Ishikawa (cell line): ENCODE data around the gene TCF21.

Source experiments
- CEBPB ChIP-seq: IDR thresholded peaks from 2 replicates; pipeline ENCODE4 v1.6.1; 2012
- CREB1 ChIP-seq: IDR thresholded peaks from 2 replicates; pipeline ENCODE4 v1.6.1; 2012; ENCODE audit warnings: low read depth
- EGR1 ChIP-seq: IDR thresholded peaks from 2 replicates; pipeline ENCODE4 v1.6.1; 2012
- EP300 ChIP-seq: IDR thresholded peaks from 2 replicates; pipeline ENCODE4 v1.6.1; 2012; ENCODE audit warnings: borderline replicate concordance
- FOXM1 ChIP-seq: IDR thresholded peaks from 2 replicates; pipeline ENCODE4 v1.6.1; 2012; ENCODE audit warnings: low read depth, borderline replicate concordance
- NFIC ChIP-seq: IDR thresholded peaks from 2 replicates; pipeline ENCODE4 v1.6.1; 2012
- RAD21 ChIP-seq: IDR thresholded peaks from 2 replicates; pipeline ENCODE4 v1.6.1; 2012; ENCODE audit warnings: low read depth
- TAF1 ChIP-seq: IDR thresholded peaks from 2 replicates; pipeline ENCODE4 v1.6.1; 2012; ENCODE audit warnings: low read depth, mild to moderate bottlenecking
- TCF12 ChIP-seq: IDR thresholded peaks from 2 replicates; pipeline ENCODE4 v1.6.1; 2012; ENCODE audit warnings: low read depth
- TEAD4 ChIP-seq: IDR thresholded peaks from 2 replicates; pipeline ENCODE4 v1.6.1; 2012
- YY1 ChIP-seq: IDR thresholded peaks from 2 replicates; pipeline ENCODE4 v1.6.1; 2012; ENCODE audit warnings: low read depth
- ZBTB7A ChIP-seq: IDR thresholded peaks from 2 replicates; pipeline ENCODE4 v1.6.1; 2012; ENCODE audit warnings: low read depth
- TF ChIP-seq, protein P1 (sequence below): IDR thresholded peaks from 2 replicates; pipeline ENCODE4 v1.6.1; 2012
- TF ChIP-seq, protein P2 (sequence below): IDR thresholded peaks from 2 replicates; pipeline ENCODE4 v1.6.1; 2012; ENCODE audit warnings: low read depth, mild to moderate bottlenecking
- TF ChIP-seq, protein P3 (sequence below): IDR thresholded peaks from 2 replicates; pipeline ENCODE4 v1.6.1; 2012

Gene TCF21

DNA sequence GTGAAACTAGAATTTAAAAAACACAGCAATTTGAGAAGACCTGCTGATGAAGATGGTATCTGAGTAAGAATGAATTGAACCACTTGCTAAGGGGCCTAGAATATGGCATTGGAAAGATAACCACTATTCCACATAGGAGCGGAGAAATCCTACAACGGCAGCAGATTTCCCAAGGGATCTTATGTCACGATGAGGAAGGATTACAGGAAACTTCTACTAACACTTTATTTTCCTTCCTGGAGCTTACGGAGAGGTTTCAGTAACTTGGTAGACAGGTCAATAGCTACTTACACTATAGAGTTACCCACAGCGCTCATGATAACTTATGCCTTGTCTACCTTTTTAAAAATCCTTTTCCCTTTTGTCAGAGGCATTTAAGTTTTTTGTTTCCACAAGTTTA lies 11.8 kb upstream of the TCF21 start:
- no peak for TF ChIP-seq TCF12
- TF ChIP-seq YY1, result no peak
- no peak for TF ChIP-seq CEBPB
- no peak for TF ChIP-seq FOXM1
- TF ChIP-seq, protein P1, sequence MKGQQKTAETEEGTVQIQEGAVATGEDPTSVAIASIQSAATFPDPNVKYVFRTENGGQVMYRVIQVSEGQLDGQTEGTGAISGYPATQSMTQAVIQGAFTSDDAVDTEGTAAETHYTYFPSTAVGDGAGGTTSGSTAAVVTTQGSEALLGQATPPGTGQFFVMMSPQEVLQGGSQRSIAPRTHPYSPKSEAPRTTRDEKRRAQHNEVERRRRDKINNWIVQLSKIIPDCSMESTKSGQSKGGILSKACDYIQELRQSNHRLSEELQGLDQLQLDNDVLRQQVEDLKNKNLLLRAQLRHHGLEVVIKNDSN, result no peak
- no peak for TF ChIP-seq CREB1
- no peak for TF ChIP-seq EP300
- TF ChIP-seq, protein P2, sequence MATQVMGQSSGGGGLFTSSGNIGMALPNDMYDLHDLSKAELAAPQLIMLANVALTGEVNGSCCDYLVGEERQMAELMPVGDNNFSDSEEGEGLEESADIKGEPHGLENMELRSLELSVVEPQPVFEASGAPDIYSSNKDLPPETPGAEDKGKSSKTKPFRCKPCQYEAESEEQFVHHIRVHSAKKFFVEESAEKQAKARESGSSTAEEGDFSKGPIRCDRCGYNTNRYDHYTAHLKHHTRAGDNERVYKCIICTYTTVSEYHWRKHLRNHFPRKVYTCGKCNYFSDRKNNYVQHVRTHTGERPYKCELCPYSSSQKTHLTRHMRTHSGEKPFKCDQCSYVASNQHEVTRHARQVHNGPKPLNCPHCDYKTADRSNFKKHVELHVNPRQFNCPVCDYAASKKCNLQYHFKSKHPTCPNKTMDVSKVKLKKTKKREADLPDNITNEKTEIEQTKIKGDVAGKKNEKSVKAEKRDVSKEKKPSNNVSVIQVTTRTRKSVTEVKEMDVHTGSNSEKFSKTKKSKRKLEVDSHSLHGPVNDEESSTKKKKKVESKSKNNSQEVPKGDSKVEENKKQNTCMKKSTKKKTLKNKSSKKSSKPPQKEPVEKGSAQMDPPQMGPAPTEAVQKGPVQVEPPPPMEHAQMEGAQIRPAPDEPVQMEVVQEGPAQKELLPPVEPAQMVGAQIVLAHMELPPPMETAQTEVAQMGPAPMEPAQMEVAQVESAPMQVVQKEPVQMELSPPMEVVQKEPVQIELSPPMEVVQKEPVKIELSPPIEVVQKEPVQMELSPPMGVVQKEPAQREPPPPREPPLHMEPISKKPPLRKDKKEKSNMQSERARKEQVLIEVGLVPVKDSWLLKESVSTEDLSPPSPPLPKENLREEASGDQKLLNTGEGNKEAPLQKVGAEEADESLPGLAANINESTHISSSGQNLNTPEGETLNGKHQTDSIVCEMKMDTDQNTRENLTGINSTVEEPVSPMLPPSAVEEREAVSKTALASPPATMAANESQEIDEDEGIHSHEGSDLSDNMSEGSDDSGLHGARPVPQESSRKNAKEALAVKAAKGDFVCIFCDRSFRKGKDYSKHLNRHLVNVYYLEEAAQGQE, result no peak
- TF ChIP-seq EGR1, result no peak
- TF ChIP-seq, protein P3, sequence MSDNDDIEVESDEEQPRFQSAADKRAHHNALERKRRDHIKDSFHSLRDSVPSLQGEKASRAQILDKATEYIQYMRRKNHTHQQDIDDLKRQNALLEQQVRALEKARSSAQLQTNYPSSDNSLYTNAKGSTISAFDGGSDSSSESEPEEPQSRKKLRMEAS, result no peak
- no peak for TF ChIP-seq TAF1
- TF ChIP-seq ZBTB7A, result no peak
- no peak for TF ChIP-seq TEAD4
- TF ChIP-seq RAD21, result no peak
- no peak for TF ChIP-seq NFIC

DNA sequence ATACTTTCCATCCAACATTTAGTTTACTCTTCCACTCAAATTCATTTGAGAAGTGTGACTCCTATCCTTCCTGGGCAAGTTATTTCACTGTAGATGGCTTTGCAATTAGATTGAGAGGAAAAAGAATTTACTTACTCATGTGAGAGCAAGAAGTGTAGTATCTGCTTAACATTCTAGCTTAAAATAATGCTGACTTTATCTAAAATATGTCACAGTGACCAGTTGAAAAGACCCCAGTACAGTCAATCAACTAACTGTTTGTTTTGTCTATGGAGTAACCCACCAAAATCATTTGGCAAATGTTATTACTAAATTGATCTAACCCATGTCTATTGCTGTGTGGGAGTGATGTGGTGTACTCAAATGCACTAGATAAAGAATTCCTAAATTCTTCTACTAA lies 8.9 kb upstream of the TCF21 start:
- TF ChIP-seq NFIC (no peak), CEBPB (no peak), TCF12 (no peak)

DNA sequence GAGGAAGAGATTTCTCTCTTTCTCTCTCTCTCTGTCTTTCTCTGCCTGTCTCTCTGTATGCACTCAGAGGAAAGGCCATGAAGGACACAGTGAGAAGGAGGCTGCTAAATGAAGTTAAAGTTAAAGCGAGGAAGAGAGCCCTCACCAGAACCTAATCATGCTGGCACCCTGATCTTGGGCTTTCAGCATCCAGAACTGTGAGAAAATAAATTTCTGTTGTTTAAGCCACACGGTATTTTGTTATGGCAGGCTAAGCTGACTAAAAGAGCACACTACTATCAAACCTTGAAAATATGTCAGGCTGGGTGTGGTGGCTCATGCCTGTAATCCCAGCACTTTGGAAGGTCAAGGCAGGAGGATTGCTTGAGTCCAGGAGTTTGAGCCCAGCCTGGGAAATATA lies 8.0 kb upstream of the TCF21 start:
- TF ChIP-seq TAF1, result no peak
- TF ChIP-seq CREB1, result no peak
- no peak for TF ChIP-seq RAD21
- TF ChIP-seq TCF12, result no peak
- TF ChIP-seq, protein P1, result no peak
- TF ChIP-seq FOXM1, result no peak
- no peak for TF ChIP-seq YY1
- TF ChIP-seq, protein P3, result no peak
- TF ChIP-seq CEBPB, result no peak
- TF ChIP-seq TEAD4, result no peak
- no peak for TF ChIP-seq EP300
- TF ChIP-seq ZBTB7A, result no peak
- TF ChIP-seq, protein P2, result no peak
- no peak for TF ChIP-seq EGR1
- no peak for TF ChIP-seq NFIC

DNA sequence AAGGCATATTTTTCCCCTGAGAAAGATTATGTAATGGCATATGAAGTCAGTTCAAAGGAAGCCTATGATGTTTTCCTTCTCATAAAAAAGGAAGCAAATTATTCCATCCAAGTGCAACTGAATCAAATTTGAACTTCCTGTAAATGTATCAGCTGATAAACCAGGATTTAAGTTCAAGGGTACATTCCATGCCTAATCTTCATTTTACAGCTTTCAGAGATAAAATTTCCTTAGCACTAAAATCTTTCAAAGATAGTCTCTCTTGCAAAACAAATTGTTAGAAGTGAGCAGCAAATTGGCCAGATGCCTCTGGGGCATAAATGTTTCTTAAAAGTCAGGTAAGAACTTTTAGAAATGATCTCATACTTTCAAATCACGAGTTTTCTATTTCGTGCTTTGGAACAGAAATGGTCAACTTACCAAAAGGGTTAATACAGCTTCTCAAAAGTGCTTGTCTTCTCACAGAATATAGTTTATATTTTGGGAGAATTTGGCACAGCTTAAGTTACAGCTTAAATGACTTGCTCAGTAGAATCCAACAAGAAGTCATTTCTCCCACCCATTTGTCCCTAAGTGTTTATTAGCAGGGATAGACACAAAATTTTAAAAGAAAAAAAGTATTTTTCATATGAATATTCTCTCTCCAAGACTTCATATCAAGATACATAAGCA lies 2.7 kb upstream of the TCF21 start:
- no peak for TF ChIP-seq FOXM1
- no peak for TF ChIP-seq RAD21
- no peak for TF ChIP-seq CREB1
- no peak for TF ChIP-seq EGR1
- no peak for TF ChIP-seq YY1
- no peak for TF ChIP-seq TEAD4
- TF ChIP-seq, protein P3, result no peak
- TF ChIP-seq, protein P2, result no peak
- no peak for TF ChIP-seq ZBTB7A
